Measurements from ENCODE around the gene PEDS1.
"Not testable (repeated sequence)": the region's sequence is repeated elsewhere in the genome, so short reads cannot be mapped to it uniquely, and the experiment has no call there.

The PEDS1 gene

DNA sequence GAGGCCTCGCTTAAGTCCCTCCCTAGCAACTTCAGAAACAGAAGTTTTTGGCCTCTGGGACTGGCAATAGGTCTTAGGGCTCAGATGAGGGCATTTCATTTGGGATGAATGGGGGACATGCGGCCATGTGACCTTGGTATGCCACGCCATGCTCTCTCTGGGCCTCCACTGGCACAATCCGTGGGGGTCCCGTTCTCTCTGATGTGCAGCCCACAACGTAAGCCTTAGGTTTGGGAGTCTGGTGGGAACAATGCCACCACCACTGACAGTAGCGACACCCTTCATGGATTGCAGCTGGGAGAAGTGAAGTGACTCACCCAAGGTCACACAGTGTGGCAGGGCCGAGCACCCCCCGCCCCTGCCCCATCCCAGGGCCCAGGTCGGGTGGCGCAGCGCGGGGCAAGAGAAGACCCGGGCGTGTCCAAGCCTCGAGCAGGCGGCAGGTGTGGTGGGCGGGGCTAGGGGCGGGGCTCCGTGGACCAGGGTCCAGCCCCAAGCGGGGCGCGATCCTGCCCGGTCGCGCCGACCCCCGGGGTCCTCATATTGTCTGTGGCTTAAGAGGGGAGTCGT lies 36.2 kb upstream of the PEDS1 start:
- no peak for DNase-seq

DNA sequence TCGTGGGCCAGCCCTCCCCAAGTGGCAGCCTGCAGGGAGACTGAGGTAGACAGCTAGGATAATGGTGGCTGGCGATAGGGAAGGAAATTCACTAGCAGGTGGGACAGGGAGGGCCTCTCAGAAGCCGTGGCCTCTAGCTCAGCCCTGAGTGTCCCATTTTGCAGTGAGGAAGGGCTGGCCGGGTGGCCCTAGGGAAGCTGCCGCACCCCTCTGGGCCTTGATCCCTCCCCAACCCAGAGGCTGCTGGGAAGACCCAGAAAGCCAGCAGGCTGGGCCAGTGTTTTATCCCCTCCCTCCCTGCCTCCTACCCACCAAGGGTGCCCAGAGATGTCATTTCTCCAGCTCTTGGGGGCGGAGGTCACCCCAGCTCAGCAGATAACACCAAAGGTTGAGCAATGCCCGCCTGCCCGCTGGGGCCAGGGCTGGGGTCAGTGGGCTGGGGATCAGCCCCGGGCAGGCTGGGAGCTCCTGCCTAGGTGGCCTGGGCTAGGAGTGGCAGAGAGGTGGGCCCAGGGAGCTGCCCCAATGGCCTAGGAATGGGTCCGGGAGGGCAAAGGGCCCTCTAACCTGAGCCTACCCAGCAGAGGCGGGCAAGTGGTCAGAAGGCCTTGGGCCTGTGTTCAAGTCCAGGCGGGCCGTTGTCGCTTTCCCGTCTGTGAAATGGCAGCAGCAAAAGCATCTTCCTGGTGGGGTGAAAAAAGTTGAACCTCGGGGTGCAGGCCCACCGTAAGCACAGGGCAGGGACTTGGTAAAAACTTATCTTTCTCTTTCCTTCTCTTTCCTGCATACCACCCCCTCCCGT lies 35.6 kb upstream of the PEDS1 start:
- no peak for DNase-seq

DNA sequence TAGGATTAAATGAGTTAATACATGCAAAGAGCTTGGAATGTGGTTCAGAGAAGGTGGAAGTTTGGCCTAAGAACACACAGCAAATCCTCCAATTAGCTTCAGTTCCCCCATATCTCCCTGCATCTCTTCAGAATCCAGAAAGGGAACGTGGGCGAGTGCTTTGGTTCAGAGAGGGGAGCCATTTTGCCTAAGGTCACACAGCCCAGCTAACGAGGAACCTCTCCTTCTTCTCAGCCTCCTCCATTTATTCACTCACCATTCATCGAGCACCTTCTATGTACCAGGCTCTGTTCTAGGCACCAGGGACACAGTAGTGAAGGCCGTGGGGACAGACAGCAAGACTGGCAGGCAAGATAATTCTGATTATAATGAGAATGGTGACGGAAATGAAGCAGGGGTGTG lies 34.8 kb upstream of the PEDS1 start:
- DNase-seq: no peak

DNA sequence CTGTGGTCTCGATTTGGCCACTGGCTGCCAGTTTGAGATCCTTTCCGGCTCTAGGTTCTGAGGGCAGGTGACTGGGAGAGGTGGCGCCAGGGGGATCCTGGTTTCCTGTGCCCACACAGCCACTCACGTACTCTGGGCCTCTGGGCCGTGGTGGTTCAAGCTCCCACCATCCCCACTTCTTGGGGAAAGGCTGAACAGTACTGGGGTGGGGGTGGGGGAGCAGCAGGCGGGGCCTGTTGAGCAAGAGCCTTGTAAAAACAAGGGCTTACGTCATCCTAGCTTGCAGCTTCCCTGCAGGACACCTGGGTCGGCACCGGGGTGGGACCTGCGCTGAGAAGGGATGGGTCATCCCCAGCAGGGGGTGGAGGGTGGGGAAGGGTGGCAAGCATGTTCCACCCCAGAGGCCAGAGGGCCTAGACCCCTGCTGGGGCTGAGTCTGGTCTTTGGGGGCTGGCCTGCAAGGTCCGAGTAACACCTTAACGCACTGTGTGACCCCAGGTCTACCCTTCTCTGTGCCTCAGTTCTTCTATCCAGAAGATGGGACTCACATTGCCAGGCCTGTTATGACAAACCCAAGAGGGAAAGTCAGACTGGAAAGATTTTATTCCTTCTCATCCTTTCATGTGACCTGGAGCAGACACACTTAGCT lies 34.0 kb upstream of the PEDS1 start:
- no peak for DNase-seq

DNA sequence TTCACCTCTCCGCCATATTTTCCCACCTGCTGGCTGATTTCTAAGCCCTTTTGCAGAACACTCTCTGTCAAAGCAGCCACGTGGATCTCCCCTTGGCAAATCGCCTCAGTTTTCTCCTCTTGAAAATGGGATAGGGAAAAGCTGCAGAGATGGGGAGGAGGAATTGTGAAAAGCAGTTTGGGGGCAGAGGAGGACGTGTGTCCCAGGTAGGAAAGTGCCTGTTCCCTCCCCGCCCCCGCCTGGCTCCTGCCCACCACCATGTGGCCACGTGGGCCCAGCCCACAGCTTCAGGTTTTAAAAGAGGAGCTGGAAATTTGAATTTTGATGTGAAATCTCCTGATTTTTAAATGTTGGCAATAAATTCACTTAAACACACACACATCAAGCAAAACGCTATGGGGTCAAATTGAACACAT lies 33.5 kb upstream of the PEDS1 start:
- no peak for DNase-seq

DNA sequence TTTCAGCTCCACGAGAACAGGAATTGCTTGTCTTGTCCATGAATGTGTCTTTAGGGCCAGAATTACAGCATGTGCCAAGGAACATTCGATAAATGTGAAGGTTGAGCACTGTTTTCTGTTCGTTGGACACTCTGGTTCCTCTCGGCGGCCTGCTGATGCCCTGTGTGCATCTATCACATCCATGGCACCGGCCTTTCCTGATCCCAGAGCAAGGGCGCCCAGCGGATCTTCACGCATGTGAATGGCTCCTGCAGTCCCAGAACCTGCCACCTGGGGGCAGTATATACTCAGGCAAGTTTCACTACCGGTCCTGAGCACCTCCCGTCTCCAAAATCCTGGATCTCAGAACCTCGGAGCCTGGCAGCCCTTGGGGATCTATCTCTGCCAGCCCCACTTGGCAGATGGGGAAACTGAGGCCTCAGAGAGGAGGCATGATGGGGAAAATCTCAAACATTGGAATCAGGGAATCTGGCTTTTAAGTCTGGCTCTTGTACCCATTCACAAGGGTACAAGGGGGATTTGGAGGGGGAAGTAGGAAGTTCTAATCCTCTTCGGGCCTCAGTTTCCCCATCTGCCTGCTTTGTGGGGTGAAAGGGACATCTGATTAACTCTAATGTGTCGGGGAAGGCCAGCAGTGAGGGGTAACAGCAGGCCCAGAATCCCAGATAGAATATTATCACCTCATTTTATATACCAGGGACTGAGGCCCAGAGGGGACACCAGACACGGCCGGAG lies 32.8 kb upstream of the PEDS1 start:
- peak; percentile 47 for DNase-seq

DNA sequence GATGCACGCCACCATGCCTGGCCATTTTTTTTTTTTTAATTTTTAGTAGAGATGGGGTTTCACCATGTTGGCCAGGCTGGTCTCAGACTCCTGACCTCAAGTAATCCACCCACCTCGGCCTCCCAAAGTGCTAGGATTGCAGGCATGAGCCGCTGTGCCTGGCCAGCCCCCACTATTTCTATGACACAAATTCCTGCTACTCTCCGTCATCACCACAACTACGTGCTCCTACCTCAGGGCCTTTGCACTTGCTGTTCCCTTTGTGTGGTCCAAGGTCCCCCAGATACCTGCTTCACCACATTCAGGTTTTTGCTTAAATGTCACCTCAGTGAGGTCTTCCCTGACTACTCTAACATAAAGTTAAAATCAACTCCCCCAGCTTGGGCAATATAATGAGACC lies 31.9 kb upstream of the PEDS1 start:
- no peak for DNase-seq

DNA sequence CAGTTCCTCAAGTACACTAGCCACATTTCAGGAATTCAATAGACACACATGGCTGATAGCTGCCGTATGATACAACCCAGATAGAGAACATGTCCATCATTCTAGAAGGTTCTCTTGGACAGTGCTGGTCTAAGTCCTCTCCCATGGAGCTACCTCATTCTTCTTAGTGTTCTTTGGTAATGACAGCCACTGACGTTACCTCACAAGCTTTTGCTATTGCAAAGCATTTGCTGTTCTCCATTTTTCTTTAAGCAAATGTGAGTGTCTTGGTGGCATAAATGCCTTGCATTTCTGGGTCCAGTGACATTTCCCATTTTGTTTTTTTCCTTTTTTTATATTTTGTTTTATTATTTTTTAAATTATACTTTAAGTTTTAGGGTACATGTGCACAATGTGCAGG lies 28.8 kb upstream of the PEDS1 start:
- DNase-seq: no peak

DNA sequence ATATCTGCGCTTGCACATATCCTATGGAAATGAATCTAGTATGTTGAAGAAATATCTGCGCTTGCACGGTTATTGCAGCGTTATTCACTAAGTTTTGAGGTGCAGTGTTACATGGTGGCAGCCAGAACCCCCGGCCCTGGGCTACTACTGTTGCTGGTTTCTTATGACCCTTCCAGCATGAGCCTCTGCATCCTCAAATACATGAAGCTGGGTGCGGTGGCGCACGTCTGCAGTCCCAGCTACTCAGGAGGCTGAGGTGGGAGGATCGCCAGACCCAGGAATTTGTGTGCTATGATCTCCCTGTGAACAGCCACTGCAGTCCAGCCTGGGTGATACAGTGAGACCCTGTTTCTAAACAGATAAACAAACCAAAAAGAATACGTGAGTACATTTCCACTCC lies 27.8 kb upstream of the PEDS1 start:
- no peak for DNase-seq

DNA sequence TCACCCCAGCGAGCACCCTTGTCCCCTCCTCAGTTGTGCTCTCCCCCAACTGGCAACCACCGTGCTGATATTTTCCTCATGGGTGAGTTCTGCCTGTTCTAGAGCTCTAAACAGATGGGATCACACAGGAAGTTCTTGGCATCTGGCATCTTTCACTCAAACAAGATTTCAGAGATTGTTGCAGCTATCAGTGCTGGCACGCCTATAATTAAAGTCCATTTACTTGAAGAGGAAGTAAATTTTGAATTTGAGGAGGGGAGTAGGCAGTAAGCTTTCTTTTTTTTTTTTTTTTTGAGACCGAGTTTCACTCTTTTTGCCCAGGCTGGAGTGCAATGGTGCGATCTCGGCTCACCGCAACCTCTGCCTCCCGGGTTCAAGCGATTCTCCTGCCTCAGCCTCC lies 25.1 kb upstream of the PEDS1 start:
- DNase-seq: not testable (repeated sequence)

DNA sequence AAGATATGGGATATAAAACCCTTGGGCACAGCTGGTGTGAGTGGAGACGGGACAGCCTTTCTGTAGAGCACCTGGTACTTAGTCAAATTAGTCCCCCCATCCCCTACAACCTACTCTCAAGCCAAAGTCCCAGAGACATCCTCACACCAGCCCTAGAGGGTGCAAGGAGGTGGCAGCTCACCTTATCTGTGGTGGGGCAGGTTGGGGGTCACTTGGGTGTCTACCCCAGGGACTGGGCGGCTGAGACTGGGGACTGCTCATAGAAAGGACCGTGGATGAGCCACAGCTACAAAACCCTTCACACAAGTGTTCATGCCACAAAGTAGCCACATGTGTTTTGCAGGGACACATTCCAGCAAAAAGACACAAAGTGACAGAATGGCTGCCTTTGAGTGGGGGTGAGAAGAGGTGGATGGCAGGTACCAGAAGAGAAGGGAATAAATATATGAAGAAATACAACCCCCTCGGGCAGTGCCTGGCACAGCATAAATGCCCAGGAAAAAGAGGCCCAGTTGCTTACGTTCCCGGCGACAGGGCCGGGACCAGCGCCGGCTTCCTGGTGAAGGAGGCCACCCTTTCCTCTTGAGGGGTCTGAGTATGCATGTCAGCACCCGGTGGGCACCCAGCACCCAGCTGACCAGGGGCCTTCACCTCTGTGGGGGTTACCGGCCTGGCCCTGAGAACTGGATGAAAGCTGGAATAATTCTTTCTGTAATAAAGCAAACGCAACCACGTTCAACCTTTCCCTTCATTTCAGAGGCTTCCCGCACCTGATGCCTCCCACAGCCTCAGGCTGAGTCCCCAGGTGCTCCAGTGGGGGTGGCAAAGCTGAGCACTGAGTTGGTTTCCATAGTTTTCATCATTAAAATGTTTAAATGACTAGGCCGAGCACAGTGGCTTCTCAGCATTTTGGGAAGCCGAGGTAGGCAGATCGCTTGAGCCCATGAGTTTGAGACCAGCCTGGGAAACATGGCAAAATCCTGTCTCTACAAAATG lies 22.7 kb upstream of the PEDS1 start:
- DNase-seq: no peak

DNA sequence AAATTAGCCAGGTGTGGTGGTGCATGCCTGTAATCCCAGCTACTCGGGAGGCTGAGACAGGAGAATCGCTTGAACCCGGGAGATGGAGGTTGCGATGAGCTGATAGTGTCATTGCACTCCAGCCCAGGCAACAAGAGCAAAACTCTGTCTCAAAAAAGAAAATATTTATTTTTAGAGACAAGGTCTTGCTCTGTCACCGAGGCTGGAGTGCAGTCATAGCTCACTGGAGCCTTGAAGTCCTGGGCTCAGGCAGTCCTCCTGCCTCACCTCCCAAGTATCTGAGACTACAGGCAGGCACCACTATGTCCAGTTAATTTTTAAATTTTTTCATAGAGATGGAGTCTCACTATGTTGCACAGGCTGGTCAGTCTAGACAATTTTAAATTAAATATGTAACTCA lies 20.9 kb upstream of the PEDS1 start:
- no peak for DNase-seq

DNA sequence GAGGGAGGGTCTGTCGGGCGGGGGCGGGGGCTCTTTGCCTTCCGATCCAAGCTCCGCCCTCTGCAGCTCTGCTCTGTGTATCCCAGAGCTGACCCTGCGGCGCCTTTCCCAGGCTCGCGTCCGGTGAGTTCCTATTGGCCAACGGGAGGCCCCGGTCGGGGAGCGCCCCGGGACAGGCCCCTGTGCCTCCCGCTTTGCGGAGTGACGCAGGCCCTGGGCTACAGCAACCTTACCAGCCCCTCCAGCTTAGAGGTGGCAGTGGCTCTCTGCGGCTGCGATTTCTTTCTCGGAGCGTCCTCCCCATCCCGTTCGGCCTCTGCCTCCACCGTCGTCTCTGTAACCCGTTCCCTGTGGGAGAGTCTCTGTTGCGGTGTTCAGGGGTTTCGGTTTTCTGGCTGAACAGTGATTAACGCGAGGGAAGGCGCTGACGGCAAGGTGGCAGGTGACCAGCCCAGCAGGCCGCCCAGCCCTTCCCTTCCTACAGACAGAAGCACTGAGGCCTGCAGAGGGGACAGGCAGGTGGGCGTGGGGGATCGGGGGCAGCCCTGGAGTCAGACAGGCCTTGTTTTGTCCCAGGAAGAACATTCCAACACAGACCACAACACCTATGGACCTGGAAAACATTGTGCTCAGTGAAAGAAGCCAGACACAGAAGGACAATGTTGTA lies 19.0 kb upstream of the PEDS1 start:
- DNase-seq: peak; percentile 70

DNA sequence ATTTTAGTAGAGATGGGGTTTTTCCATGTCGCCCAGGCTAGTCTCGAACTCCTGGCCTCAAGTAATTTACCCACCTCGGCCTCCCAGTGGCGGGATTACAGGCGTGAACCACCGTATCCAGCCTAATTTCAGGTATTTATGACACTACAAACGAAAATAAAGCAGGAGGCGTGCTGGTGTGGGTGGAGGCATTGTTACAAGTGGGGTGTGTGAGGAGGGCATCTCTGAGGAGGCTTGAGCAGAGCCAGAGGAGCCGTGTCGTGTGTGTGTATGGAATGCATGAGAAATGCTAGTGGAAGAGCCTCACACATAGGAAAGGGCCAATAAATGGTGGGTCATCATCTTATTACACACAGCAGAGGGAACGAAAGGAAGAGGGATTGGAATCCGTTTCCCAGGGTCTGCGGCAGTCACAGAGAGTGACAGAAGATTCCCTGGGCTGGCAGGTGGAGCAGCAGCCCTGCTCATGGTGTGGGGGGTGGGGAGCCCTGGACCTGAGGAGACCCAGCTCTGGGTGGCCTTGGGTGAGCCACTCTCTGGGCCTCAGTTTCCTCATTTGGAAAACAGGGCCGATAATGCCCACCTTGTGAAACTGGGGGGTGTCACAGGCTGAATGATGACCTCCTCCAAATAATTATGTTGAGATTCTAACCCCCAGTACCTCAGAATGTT lies 17.2 kb upstream of the PEDS1 start:
- DNase-seq: no peak

DNA sequence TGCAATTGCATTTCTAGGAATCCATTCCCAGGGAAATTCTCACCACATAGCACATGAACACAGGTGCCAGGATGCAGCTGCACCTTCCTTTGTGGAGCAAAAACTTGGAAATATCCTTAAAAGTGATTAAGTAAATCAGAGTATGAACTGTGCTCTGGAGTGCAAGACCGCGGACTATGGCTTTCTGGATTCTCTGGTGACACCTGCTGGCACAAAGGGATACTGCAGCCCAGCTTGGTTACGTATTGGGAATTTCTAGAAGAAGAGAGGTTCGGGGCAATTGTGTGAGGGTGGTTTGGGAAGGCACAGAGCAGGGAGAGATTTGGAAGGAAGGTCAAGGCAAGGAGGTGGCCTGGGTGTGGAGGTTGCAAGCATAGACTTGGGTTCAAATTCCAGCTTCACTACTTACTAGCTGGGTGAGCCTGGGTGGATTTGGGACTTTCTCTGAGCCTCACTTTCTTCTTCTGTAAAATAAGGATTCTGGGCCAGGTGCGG lies 15.9 kb upstream of the PEDS1 start:
- no peak for DNase-seq

DNA sequence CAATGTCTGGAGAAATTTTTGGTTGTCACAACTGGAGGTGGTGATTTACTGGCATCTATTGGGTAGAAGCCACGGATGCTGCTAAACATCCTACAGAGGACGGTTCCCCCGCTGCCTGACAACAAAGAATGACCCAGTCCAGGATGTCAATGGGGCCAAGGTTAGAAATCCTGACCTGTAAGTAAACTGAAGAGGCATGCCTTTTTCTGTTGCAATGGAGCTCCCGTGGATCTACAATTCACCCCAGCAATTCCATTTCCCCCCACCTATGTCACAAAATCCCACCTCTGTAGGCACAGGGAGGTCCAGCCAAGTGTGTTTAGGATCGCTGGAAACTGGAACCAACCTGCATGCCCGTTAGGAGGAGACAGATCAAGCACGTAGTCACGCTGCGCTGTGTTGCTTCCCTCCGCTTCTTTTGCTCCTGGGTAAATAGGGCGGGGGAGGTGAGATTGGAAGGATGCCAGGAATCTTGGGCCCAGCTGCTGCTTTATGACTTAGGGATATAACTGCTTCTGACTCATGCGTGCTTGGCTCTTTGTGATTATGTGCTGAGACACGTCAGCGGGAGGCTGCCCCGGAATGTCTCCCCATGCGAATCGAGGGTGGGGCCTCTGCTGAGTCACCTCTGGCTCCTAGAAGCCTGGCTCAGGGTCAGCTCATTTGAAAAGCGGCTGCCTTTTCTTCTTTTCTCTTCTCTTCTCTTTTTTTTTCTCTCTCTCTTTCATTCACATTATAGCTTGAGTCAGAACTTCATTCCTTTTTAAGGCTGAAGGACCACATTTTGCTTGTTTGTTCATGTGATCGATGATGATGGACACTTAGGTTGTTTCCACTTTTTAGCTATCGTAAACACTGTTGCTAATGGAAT lies 12.4 kb upstream of the PEDS1 start:
- DNase-seq: peak; percentile 94

DNA sequence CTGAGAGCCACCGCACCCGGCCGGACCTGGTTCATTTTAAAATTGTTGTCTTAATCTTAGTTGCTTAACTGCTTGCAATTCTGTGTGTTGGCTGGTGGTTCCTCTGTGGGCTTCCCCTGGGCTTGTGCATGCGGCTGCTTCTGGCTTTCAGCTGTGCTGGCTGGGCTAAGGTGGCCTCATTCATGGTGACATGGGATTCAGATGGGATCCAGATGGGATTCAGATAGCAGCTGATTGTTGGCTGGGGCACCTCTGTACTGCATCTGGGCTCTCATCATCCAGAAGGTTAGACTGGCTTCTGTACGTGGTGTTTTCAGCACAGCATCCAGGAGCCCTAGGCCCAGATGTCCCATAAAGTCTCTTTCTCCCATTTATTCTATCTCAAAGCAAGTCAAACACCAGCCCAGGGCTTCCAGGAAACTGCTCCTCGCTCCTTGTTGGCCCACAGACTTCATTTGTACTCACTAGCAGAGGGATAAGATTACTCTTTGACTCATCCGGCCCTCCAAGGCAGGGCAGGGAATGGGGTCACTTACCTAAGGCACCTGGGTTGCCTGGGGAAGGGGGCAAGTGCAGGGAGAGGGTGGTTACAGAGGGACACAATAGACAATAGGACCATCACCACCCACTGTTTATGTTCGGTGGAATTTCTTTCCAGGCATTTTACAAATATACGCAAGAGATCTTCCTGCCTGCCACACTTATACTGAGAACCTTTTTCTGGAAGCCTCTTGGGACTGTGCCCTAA lies 10.2 kb upstream of the PEDS1 start:
- DNase-seq: no peak

DNA sequence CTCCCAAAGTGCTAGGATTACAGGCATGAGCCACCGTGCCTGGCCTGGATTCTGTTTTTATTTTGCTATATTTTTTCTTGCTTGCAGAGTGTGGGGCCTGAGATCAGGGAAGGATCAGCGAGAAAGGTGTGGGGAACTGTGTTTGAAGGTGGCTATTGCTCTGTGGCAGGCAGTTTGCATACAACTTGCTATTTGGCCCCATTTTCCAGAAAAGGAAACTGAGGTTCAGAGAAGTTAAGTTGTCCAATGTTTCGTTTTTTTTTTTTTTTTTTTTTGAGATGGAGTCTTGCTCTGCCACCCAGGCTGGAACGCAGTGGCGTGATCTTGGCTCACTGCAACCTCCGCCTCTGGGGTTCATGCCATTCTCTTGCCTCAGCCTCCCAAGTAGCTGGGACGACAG lies 8.0 kb upstream of the PEDS1 start:
- DNase-seq: not testable (repeated sequence)

DNA sequence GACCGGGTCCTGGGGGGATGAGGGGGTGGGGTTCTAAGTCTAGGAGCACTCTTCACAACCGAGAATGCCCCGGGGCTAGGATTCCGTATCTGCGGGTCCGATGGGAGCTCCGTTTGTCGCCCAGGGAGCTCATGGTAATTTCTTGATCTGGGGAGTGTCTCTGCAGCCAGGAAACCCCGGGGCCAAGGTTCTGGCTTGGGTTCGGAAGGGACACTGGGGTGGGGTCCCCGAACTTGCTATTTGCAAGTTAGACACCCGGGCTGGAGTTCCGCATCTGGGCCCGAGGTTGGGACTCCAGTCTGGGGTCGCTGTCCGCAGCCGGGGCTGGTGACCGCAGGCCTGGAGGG lies 397 bp downstream of the PEDS1 start:
- DNase-seq: no peak

Measured in NCI-H510A (cell line).